Endothelial cell of umbilical vein (primary cell): ENCODE results near the gene LSM14A. TPM values are rescaled to one million over a fixed set of nuclear protein-coding genes. Genes with fewer than 3 reads are reported as not detected.

Source experiments
- BruUV-seq: library from RNA; stranded (reverse); fragments of 400-500 nt; replicated peaks from 2 replicates; lab custom pipeline; 2021; lab: Mats Ljungman, UMichigan
- CTCF ChIA-PET: fragments of 300-600, 350-600 bp; sonication (Branson Sonifier 250); formaldehyde crosslinking; loops from one replicate; lab custom pipeline; 2021; ENCODE audit warnings: antibody characterized with exemption, inconsistent platforms; lab: Charles Lee
- POLR2A ChIA-PET: fragments of 300-600, 350-600 bp; sonication (Branson Sonifier 250); formaldehyde crosslinking; loops from one replicate; lab custom pipeline; 2021; ENCODE audit warnings: antibody characterized with exemption, inconsistent platforms; lab: Charles Lee
- DNase-seq: peaks from one replicate; pipeline ENCODE4 v3.0.0-alpha.2; 2011; ENCODE audit warnings: low read depth, low spot score
- FAIRE-seq: peaks from 2 replicates; lab custom pipeline; 2011; peaks lifted over from hg19 to GRCh38; lab: Jason Lieb, UNC
- H2AFZ ChIP-seq: 2 replicates; pipeline ENCODE4 v1.6.0; 2012; ENCODE audit warnings: low read depth, low read length, control low read depth, inconsistent platforms
- H3K27ac ChIP-seq: 2 replicates; pipeline ENCODE4 v1.5.1; 2011; ENCODE audit warnings: low read depth, mild to moderate bottlenecking, control low read depth, low read length, moderate library complexity; ENCODE audit not compliant: insufficient read depth
- H3K27me3 ChIP-seq, 2 experiments: 2 replicates each; pipeline versions ENCODE4 v1.6.0 to v1.6.1; 2011; ENCODE audit warnings: low read length in 2 of 2, mixed read lengths in 1 of 2; ENCODE audit not compliant: control insufficient read depth in 2 of 2, insufficient read depth in 2 of 2
- H3K36me3 ChIP-seq, 2 experiments: 2 replicates in 1 of 2; 3 replicates in 1 of 2; pipeline ENCODE4 v1.5.1; 2011; ENCODE audit warnings: low read length in 2 of 2, mild to moderate bottlenecking in 1 of 2, moderate library complexity in 1 of 2; ENCODE audit not compliant: control insufficient read depth in 2 of 2, insufficient read depth in 2 of 2; ENCODE audit errors: extremely low read depth in 1 of 2
- H3K4me1 ChIP-seq: 3 replicates; pipeline ENCODE4 v1.5.1; 2011; ENCODE audit warnings: mild to moderate bottlenecking, low read length; ENCODE audit not compliant: control insufficient read depth, insufficient read depth; ENCODE audit errors: extremely low read depth
- H3K4me2 ChIP-seq: 2 replicates; pipeline ENCODE4 v1.6.1; 2011; ENCODE audit warnings: low read length, control low read depth, mixed read lengths; ENCODE audit not compliant: insufficient read depth
- H3K4me3 ChIP-seq, 3 experiments: fragments of 200-600 bp in 1 of 3; sonication (generic), shearing (Covaris generic) in 1 of 3; replicated peaks in 1 of 3; 2 replicates each; pipeline ENCODE4 v1.5.1; 2011 to 2016; ENCODE audit warnings: control low read depth in 3 of 3, low read length in 3 of 3, mild to moderate bottlenecking in 2 of 3, inconsistent platforms in 1 of 3, low read depth in 1 of 3, moderate library complexity in 1 of 3; ENCODE audit not compliant: insufficient read depth in 1 of 3
- H3K79me2 ChIP-seq: 2 replicates; pipeline ENCODE4 v1.6.0; 2012; ENCODE audit warnings: low read length, inconsistent platforms; ENCODE audit not compliant: control insufficient read depth, insufficient read depth
- H3K9ac ChIP-seq: replicated peaks from 2 replicates; pipeline ENCODE3; 2011; ENCODE audit warnings: low read length, control low read depth; ENCODE audit not compliant: insufficient read depth; ENCODE audit errors: extremely low read depth
- H3K9me1 ChIP-seq: replicated peaks from 3 replicates; pipeline ENCODE4 v1.6.0; 2011; ENCODE audit warnings: mild to moderate bottlenecking, low read length; ENCODE audit not compliant: control insufficient read depth, insufficient read depth; ENCODE audit errors: extremely low read depth
- H3K9me3 ChIP-seq: replicated peaks from 2 replicates; pipeline ENCODE4 v1.5.1; 2012; ENCODE audit warnings: low read length, inconsistent platforms; ENCODE audit not compliant: control insufficient read depth, insufficient read depth
- H4K20me1 ChIP-seq: replicated peaks from 2 replicates; pipeline ENCODE3; 2011; ENCODE audit warnings: mild to moderate bottlenecking, low read length; ENCODE audit not compliant: control insufficient read depth, insufficient read depth; ENCODE audit errors: extremely low read depth
- EZH2 ChIP-seq: IDR thresholded peaks from 2 replicates; pipeline ENCODE4 v1.6.1; 2012; ENCODE audit warnings: borderline replicate concordance, low read depth, mild to moderate bottlenecking, moderate library complexity, low read length, inconsistent platforms; ENCODE audit not compliant: severe bottlenecking
- FOS ChIP-seq: IDR thresholded peaks from 2 replicates; pipeline ENCODE4 v1.6.1; 2011; ENCODE audit warnings: mild to moderate bottlenecking, low read length, moderate library complexity, borderline replicate concordance; ENCODE audit not compliant: insufficient read depth
- GATA2 ChIP-seq: IDR thresholded peaks from 2 replicates; pipeline ENCODE4 v1.7.0; 2011; ENCODE audit warnings: low read depth, mild to moderate bottlenecking, moderate library complexity, mixed read lengths, low read length; ENCODE audit not compliant: insufficient read length, insufficient read depth
- JUN ChIP-seq: IDR thresholded peaks from 2 replicates; pipeline ENCODE4 v1.6.1; 2011; ENCODE audit warnings: borderline replicate concordance, low read depth; ENCODE audit not compliant: insufficient read length, insufficient read depth
- MAX ChIP-seq: IDR thresholded peaks from 2 replicates; pipeline ENCODE4 v1.6.1; 2011; ENCODE audit not compliant: insufficient read depth, insufficient read length
- MYC ChIP-seq: IDR thresholded peaks from one replicate; pipeline ENCODE4 v1.6.1; 2011; ENCODE audit warnings: mild to moderate bottlenecking, low read depth, low read length
- POLR2A ChIP-seq: IDR thresholded peaks from 2 replicates; pipeline ENCODE4 v1.6.1; 2012; ENCODE audit warnings: low read depth, mild to moderate bottlenecking, control low read depth, low read length
- POLR2AphosphoS5 ChIP-seq: IDR thresholded peaks from 2 replicates; pipeline ENCODE4 v1.6.1; 2012; ENCODE audit warnings: low read depth, mild to moderate bottlenecking, control low read depth, low read length, moderate library complexity; ENCODE audit not compliant: insufficient read depth
- dilution Hi-C: fragments of 300-500 bp; cut with MboI; formaldehyde crosslinking; loops from one replicate; pipeline ENCODE4 v1.15.0; 2019; ENCODE audit warnings: low sequenced_read_pairs; ENCODE audit not compliant: extremely low pct_ligation_motif_present
- intact Hi-C: fragments of 100-400 bp; cut with micrococcal nuclease; formaldehyde crosslinking; loops from one replicate; pipeline ENCODE4 v1.10.0; 2022
- polyA plus RNA-seq, 4 experiments: library from polyadenylated mRNA; depleted of rRNA in 3 of 4; stranded (reverse) in 3 of 4; unstranded in 1 of 4; fragments of >200 nt; gene quantifications; 2 replicates each; pipeline versions ENCODE4 v1.2.1 to v1.2.3, GENCODE V29; 2011 to 2012; ENCODE audit warnings: missing spikeins in 1 of 4
- total RNA-seq: library from RNA; stranded (reverse); gene quantifications from 2 replicates; pipeline ENCODE4 v1.2.3, GENCODE V29; 2021
- TF ChIP-seq, protein P1 (sequence below), 2 donors: IDR thresholded peaks; 1 replicate in 1 of 2; 2 replicates in 1 of 2; pipeline ENCODE4 v1.5.1; 2011; ENCODE audit warnings: low read length in 2 of 2, mild to moderate bottlenecking in 2 of 2, moderate library complexity in 2 of 2, control low read depth in 1 of 2, inconsistent platforms in 1 of 2, low read depth in 1 of 2; ENCODE audit not compliant: insufficient read depth in 1 of 2; ENCODE audit errors: extremely low read depth in 1 of 2

Gene LSM14A
- total and polyA plus RNA-seq, 2 donors (not counting 3 experiments of a cell fraction or from before 2014, with no cell fraction given), result 96.7 to 122 TPM

DNA sequence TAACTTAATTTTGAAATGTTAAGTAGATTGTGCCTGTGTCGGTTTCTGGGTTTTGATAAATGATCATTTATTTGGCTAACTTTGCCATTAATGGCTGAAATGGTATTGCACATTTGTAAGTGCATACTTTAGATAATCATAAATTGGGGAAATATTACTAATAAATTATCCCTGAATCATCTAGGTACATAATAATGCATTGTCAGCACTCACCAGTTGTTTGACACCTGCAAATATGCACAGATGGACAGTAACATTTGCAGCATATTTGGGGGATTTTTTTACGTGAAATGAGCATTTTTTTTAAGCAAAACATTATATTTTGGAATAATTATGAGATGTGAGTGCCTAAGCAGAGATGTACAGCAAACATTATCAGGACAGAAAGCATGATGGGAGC lies 41.0 kb downstream of the LSM14A start:
- TF ChIP-seq POLR2AphosphoS5, result no peak
- no peak for TF ChIP-seq POLR2A
- TF ChIP-seq, protein P1, sequence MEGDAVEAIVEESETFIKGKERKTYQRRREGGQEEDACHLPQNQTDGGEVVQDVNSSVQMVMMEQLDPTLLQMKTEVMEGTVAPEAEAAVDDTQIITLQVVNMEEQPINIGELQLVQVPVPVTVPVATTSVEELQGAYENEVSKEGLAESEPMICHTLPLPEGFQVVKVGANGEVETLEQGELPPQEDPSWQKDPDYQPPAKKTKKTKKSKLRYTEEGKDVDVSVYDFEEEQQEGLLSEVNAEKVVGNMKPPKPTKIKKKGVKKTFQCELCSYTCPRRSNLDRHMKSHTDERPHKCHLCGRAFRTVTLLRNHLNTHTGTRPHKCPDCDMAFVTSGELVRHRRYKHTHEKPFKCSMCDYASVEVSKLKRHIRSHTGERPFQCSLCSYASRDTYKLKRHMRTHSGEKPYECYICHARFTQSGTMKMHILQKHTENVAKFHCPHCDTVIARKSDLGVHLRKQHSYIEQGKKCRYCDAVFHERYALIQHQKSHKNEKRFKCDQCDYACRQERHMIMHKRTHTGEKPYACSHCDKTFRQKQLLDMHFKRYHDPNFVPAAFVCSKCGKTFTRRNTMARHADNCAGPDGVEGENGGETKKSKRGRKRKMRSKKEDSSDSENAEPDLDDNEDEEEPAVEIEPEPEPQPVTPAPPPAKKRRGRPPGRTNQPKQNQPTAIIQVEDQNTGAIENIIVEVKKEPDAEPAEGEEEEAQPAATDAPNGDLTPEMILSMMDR (IDR thresholded peaks at IDR 0.05; ENCODE audit: extremely low read depth in 1 of 2, insufficient read depth in 1 of 2, low read depth in 1 of 2, low read length in 2 of 2), result no peak
- TF ChIP-seq JUN, result no peak
- no peak for TF ChIP-seq MYC
- no peak for TF ChIP-seq MAX
- no peak for TF ChIP-seq GATA2
- no peak for TF ChIP-seq FOS
- TF ChIP-seq EZH2, result no peak
- Histone ChIP-seq H3K4me1 (peaks cover 5% of the 10 kb centered on the region), H3K27ac (no peak overlapping the region), H3K4me3 (no peak overlapping the region), H3K9me3 (no peaks in the 10 kb centered on the region), H3K4me2 (no peak overlapping the region), H3K9ac (no peak overlapping the region), H2AFZ (no peak overlapping the region), H3K36me3 (peaks cover 9 to 10% of the 10 kb centered on the region in 2 experiments), H3K79me2 (peaks cover 15% of the 10 kb centered on the region), H4K20me1 (peaks cover 2% of the 10 kb centered on the region), H3K27me3 (no peaks in the 10 kb centered on the region), H3K9me1 (no peaks in the 10 kb centered on the region)
- intact Hi-C loops, result loop anchor here (10.0 kb wide), 1 partner anchor 222 kb away; no protein-coding TSS in a partner anchor
- dilution Hi-C loops, result no loop called here
- CTCF ChIA-PET, result no interaction called here
- BruUV-seq, result no TSS peak
- no peak for FAIRE-seq
- no peak for DNase-seq
- POLR2A ChIA-PET, result no interaction called here
